Frontal cortex (tissue), 4 donors: ENCODE results near the gene KMT2B. TPM values are rescaled to one million over a fixed set of nuclear protein-coding genes. Genes with fewer than 3 reads are reported as not detected.
"Not testable (repeated sequence)": the region's sequence is repeated elsewhere in the genome, so short reads cannot be mapped to it uniquely, and the experiment has no call there.

Experiments used
- DNase-seq, 2 donors: peaks; one replicate each; pipeline ENCODE4 v3.0.0; 2012; ENCODE audit warnings: low spot score in 2 of 2
- FAIRE-seq: peaks from 2 replicates; lab custom pipeline; 2012; peaks lifted over from hg19 to GRCh38; lab: Jason Lieb, UNC
- total RNA-seq: library from RNA; depleted of rRNA; stranded (reverse); fragments of >200 nt; gene quantifications from one replicate; pipeline ENCODE4 v1.2.3, GENCODE V29; 2014
- donor health status: control.
- donor health status: control.
- donor health status: control.

Gene KMT2B
- 3.7 TPM for total RNA-seq

DNA sequence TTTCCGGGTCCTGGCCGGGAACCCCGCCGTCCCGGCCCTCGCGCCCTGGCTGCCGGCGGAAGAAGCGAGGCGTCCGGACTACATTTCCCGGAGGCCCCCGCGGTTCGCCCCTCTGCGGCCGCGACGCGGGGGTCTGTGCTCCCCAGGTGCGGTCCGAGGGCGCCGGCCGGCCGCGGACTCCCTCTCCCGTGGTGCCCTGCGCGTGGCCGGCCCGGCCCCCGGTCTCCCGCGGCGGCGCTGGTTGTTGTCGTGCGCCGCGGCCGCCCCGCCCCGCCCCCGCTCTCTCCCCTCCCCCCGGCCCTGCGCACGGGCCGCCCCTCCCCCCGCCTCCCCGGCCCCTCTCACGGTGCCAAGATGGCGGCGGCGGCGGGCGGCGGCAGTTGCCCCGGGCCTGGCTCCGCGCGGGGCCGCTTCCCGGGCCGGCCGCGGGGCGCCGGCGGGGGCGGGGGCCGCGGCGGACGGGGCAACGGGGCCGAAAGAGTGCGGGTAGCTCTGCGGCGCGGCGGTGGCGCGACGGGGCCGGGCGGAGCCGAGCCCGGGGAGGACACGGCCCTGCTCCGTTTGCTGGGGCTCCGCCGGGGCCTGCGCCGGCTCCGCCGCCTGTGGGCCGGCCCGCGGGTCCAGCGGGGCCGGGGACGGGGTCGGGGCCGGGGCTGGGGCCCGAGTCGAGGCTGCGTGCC, at the start of gene KMT2B:
KMT2B (plus strand) TSS at position 339 of the 680 bp plus-strand sequence; CDS start at position 355, 16 bp downstream.
- DNase-seq (peak; percentile 100), FAIRE-seq (no peak)

GRCh38 chr19:35669566-35669965, 48.2 kb upstream of the KMT2B start:
- DNase-seq (no peak), FAIRE-seq (no peak)

GRCh38 chr19:35669974-35670373, 47.8 kb upstream of the KMT2B start:
- FAIRE-seq = no peak

DNA sequence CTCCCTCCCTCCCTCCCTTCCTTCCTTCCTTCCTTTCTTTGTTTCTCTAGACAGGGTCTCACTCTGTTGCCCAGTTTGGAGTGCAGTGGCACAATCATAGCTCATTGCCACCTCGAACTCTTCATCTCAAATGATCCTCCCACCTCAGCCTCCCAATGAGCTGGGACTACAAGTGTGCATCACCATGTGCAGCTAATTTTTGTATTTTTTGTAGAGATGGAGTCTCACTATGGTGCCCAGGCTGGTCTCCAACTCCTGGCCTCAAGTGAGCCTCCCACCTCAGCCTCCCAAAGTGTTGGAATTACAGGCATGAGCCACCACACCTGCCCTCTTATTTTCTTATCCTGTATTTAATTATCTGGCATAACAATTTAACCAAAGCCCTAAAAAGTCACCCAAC, 47.1 kb upstream of the KMT2B start:
- no peak for FAIRE-seq
- DNase-seq = no peak

More at GRCh38 chr19:35669974-35670373, 47.8 kb upstream of the KMT2B start:
- DNase-seq = no peak

DNA sequence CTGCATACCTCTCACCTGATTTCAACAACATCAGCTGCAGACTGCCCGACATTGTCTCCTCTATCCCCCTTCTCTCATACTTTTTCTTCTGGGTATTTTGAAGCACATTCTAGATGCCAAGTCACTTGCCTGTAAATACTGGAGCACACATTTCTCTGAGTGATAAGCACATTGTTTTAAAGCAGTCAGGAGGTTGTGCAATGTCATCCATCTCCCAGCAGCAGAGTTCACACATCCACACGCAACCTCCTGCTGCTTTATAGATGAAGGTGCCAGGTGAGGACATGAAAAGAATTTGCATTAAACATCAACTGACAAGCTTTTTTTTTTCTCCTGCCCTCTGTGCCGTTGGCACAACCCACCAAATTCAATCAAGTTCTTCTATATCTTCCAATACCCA, 46.0 kb upstream of the KMT2B start:
- DNase-seq = no peak
- no peak for FAIRE-seq

DNA sequence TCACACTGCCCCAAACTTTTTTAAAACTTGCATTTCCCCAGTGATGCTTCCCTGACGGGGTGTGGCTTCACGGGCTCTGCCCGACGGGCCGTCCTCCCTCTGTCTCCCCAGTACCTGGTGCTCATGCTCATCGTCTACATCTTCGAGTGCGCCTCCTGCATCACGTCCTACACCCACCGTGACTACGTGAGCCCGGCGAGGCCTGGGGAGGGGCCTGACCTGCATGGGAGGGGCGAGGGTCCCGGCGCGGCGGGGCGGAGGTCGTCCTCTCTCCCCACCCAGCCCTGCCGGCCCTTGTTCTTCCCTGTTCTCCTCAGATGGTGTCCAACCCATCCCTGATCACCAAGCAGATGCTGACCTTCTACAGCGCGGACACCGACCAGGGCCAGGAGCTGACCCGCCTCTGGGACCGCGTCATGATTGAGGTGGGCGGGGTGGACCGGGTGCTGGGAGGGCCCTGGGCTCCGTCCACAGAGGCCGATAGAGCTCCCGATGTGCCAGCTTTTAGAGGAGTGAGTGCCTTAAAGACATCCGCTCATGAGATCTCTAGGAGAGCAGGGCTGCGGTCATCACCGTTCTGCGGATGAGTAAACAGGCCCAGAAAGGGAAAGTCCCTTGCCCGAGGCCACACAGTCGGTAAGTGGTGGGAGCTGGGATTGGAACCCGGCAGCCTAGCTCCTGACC, 44.5 kb upstream of the KMT2B start:
- no peak for DNase-seq

GRCh38 chr19:35675589-35676140, 42.1 kb upstream of the KMT2B start:
- FAIRE-seq (no peak), DNase-seq (no peak)

More for the DNA sequence above, 44.5 kb upstream of the KMT2B start:
- FAIRE-seq = no peak

GRCh38 chr19:35689836-35690235, 28.0 kb upstream of the KMT2B start:
- DNase-seq (no peak), FAIRE-seq (no peak)

DNA sequence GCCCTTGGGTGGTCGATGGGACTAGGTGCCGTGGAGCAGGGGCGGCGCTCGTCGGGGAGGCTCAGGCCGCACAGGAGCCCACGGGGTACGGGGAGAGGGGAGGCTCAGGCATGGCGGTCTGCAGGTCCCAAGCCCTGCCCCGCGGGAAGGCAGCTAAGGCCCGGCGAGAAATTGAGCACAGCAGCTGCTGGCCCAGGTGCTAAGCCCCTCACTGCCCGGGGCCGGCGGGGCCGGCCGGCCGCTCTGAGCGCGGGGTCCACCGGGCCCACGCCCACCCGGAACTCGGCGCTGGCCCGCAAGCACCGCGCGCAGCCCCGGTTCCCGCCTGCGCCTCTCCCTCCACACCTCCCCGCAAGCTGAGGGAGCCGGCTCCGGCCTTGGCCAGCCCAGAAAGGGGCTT, 26.7 kb upstream of the KMT2B start:
- DNase-seq, FAIRE-seq: not testable (repeated sequence)

- DNase-seq (no peak), FAIRE-seq (no peak)
These were observed 25.8 kb upstream of the KMT2B start for GRCh38 chr19:35692010-35692409.

DNA sequence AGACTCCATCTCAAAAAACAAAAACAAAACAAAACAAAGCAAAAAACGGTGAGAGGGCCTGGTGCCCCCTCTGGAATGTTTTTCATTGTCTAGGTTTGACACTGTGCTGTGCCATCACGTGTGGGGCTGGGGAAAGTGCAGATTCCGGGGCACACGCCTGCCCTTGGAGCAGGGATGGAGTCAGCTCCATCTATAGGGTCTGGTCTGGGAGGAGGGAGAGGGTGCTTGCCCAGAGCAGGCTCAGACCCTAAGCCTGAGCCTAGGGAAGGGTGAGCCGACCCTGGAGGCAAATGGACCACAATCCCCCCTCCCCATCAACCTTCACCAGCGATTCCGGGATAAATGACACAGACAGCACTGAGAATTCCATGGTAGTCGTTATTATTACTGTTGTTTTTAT, 24.4 kb upstream of the KMT2B start:
- no peak for FAIRE-seq
- DNase-seq = no peak

- FAIRE-seq (no peak), DNase-seq (peak; percentile 78 to 87)
These were observed 23.8 kb upstream of the KMT2B start for GRCh38 chr19:35693835-35694599.

- FAIRE-seq (no peak), DNase-seq (no peak)
These were observed 21.8 kb upstream of the KMT2B start for GRCh38 chr19:35695895-35696422.

DNA sequence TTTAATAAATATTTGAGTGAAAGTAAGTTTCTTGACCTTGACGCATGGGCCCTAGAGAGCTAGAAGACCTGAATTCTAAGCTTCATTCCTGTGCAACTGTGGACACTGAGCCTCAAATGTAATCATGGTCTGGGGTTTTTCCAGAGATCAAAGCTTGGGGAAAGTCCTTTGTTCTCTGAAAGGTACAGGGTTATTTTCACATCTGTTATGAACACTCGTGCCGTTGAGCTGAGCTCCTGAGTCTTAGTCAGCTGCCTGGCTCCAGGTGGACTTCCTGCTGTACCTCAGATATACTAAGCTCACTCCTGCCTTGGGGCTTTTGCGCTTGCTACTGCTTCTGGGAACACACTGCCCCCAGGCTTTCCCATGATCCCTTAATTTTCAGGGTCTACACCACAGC, 21.0 kb upstream of the KMT2B start:
- FAIRE-seq = no peak
- DNase-seq = no peak

- DNase-seq (peak; percentile 91 to 97), FAIRE-seq (peak; percentile 81)
These were observed 15.4 kb upstream of the KMT2B start for GRCh38 chr19:35702223-35703012.

DNA sequence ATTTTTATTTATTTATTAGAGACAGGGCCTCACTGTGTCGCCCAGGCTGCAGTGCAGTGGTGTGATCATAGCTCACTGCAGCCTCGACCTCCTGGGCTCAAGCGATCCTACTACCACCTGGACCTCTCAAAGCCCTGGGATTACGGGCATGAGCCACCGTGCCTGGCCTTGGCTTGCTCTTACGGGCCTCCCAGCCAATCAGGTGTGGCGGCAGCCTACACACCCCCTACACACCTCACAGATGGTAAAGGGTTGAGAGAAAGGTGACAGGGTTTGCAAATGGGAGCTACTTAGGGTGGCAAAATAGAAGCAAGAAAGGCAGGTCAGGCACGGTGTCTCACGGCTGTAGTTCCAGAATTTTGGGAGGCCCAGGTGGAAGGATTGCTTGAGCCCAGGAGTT, 14.5 kb upstream of the KMT2B start:
- DNase-seq (no peak), FAIRE-seq (no peak)

GRCh38 chr19:35704218-35704617, 13.6 kb upstream of the KMT2B start, which contains the start of gene ZBTB32:
ZBTB32 (plus strand) TSS chr19:35704558; CDS start chr19:35714627, 10,069 bp downstream.
- FAIRE-seq (no peak), DNase-seq (no peak)

DNA sequence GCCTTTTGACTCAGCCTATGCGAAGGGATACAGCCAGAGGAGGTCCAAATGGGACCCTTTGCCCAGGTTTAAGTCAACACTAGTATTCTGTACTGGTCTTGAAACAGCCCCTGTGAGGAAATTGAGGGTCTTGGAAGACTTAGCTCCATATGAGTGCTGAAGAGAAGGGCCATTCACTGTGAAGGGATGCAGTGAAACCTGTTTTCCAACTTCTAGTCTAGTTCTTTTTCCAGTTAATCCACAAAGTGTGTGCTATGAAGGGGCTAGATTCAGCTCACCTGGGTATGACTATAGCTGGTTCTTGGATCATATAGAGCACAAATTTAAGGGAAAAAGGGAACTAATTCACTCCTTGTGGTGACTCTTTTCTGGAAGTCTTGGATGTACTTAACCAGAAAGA, 9.4 kb upstream of the KMT2B start:
- FAIRE-seq = no peak
- no peak for DNase-seq
